Femur (tissue), 1 donor: Measurements from ENCODE around the gene TLE5.
A peak's percentile ranks its signal among the peaks of the same experiment; 100 is the strongest.
"Not testable (repeated sequence)": the region's sequence is repeated elsewhere in the genome, so short reads cannot be mapped to it uniquely, and the experiment has no call there.

ENCODE experiments used
- DNase-seq: peaks from one replicate; pipeline ENCODE4 v3.0.0-alpha.2; 2017

TLE5 gene

GRCh38 chr19:3060857-3061181, 1.5 kb downstream of the TLE5 start:
- no peak for DNase-seq

GRCh38 chr19:3059653-3060052, 2.6 kb downstream of the TLE5 start:
- DNase-seq: no peak

- DNase-seq: no peak
Observed at GRCh38 chr19:3058821-3059314, 3.4 kb downstream of the TLE5 start.

GRCh38 chr19:3058009-3058820, 4.1 kb downstream of the TLE5 start:
- no peak for DNase-seq

- DNase-seq: peak; percentile 94
Observed at GRCh38 chr19:3057275-3057714, 5.0 kb downstream of the TLE5 start.

GRCh38 chr19:3056417-3057088, 5.7 kb downstream of the TLE5 start:
- DNase-seq: no peak

GRCh38 chr19:3055741-3056416, 6.4 kb downstream of the TLE5 start:
- no peak for DNase-seq

GRCh38 chr19:3054972-3055740, 7.1 kb downstream of the TLE5 start:
- no peak for DNase-seq

- no peak for DNase-seq
Observed at GRCh38 chr19:3054265-3054971, 7.9 kb downstream of the TLE5 start.

- no peak for DNase-seq
Observed at GRCh38 chr19:3053780-3054179, 8.5 kb downstream of the TLE5 start.

GRCh38 chr19:3053218-3053621, 9.1 kb downstream of the TLE5 start:
- DNase-seq: no peak

- DNase-seq: not testable (repeated sequence)
Observed at GRCh38 chr19:3050016-3050415, 12.3 kb downstream of the TLE5 start.

- no peak for DNase-seq
Observed at GRCh38 chr19:3049089-3049488, 13.2 kb downstream of the TLE5 start.

- no peak for DNase-seq
Observed at GRCh38 chr19:3048190-3048533, 14.1 kb downstream of the TLE5 start.

GRCh38 chr19:3047496-3048189, 14.7 kb downstream of the TLE5 start:
- peak; percentile 82 for DNase-seq

- peak; percentile 69 for DNase-seq
Observed at GRCh38 chr19:3046698-3047495, 15.4 kb downstream of the TLE5 start.

- DNase-seq: no peak
Observed at GRCh38 chr19:3045885-3046697, 16.2 kb downstream of the TLE5 start.

- DNase-seq: no peak
Observed at GRCh38 chr19:3045191-3045590, 17.1 kb downstream of the TLE5 start.

GRCh38 chr19:3042621-3043267, 19.6 kb downstream of the TLE5 start:
- no peak for DNase-seq
